ENCODE data around the gene ZNF823.
"Not testable (repeated sequence)": the region's sequence is repeated elsewhere in the genome, so short reads cannot be mapped to it uniquely, and the experiment has no call there.

Gene ZNF823

DNA sequence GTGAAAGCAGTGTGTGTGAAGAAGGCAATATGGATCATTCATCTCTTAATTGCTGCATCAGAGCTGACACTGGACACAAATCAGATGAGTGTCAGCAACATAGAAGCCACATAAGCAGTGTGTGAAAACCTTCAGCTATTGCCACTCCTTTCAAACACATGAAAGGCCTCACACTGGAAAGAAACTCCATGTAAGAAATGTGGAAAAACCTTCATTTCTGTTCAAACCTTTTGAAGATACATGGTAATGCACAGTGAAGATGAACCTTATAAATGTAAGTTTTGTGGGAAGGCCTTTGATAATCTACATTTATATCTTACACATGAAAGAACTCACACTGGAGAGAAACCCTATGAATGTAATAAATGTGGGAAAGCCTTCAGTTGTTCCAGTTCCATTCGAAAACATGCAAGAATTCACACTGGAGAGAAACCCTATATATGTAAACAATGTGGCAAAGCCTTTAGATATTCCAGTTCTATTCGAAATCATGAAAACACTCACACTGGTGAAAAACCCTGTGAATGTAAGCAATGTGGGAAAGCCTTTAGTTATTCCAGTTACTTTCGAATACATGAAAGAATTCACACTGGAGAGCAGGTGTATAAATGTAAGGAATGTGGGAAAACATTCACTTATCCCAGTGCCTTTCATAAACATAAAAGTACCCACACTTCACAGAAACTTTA lies 53.6 kb downstream of the ZNF823 start:
- no peak overlapping the region for H3K4me3 ChIP-seq (replicated peaks in 1 of 2; ENCODE audit: low read depth in 2 of 2, low read length in 2 of 2)
- no peak for DNase-seq (ENCODE audit: low read depth in 2 of 2)
- TF ChIP-seq, protein P1, sequence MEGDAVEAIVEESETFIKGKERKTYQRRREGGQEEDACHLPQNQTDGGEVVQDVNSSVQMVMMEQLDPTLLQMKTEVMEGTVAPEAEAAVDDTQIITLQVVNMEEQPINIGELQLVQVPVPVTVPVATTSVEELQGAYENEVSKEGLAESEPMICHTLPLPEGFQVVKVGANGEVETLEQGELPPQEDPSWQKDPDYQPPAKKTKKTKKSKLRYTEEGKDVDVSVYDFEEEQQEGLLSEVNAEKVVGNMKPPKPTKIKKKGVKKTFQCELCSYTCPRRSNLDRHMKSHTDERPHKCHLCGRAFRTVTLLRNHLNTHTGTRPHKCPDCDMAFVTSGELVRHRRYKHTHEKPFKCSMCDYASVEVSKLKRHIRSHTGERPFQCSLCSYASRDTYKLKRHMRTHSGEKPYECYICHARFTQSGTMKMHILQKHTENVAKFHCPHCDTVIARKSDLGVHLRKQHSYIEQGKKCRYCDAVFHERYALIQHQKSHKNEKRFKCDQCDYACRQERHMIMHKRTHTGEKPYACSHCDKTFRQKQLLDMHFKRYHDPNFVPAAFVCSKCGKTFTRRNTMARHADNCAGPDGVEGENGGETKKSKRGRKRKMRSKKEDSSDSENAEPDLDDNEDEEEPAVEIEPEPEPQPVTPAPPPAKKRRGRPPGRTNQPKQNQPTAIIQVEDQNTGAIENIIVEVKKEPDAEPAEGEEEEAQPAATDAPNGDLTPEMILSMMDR (IDR thresholded peaks at IDR 0.05; ENCODE audit: low read depth, low read length) = no peak

GRCh38 chr19:11680689-11681302 lies 58.0 kb downstream of the ZNF823 start:
- TF ChIP-seq, protein P1 (IDR thresholded peaks at IDR 0.05; ENCODE audit: low read depth, low read length) = no peak
- no peak for DNase-seq (ENCODE audit: low read depth in 2 of 2)
- H3K4me3 ChIP-seq (replicated peaks in 1 of 2; ENCODE audit: low read depth in 2 of 2, low read length in 2 of 2) = no peak overlapping the region

DNA sequence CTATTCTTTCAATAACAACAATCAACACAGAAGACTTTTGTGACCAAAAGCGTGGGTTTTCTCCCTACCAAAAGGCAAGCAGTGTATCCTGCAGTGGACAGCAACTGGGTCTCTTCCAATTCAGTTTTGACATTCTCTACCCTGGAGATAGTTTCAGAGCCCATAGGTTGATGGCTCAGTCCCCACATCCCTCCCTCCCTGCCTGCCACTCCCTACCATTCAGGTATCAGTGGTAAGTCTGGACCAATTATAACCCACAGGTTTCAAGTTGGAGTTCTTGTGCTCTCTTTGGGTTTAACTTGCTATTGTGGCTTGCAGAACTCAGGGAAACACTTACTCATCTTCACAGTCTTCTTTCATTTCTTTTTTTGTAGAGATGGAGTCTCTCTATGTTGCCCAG lies 60.2 kb downstream of the ZNF823 start:
- no peak overlapping the region for H3K4me3 ChIP-seq (replicated peaks in 1 of 2; ENCODE audit: low read depth in 2 of 2, low read length in 2 of 2)
- TF ChIP-seq, protein P1 (IDR thresholded peaks at IDR 0.05; ENCODE audit: low read depth, low read length) = no peak
- DNase-seq (ENCODE audit: low read depth in 2 of 2) = no peak

GRCh38 chr19:11676661-11677600 lies 61.8 kb downstream of the ZNF823 start:
- DNase-seq (ENCODE audit: low read depth in 2 of 2); H3K4me3 ChIP-seq (replicated peaks in 1 of 2; ENCODE audit: low read depth in 2 of 2, low read length in 2 of 2): not testable (repeated sequence)

DNA sequence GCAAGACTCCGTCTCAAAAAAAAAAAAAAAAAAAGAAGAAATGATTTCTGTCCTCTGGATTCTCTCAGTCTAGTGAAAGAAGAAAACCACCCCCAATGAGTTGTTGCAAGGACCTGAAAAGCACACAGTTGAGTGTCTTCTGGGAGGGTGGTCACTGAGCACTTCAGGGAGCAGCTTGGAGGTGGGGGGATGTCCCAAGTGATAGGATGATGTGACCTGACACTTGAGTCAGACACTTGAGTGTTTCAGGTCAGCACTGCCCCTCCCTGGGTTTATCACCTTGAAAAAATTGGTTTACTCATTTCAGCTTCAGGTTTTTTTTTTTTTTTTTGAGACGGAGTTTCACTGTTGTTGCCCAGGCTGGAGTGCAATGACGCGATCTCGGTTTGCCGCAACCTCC lies 63.2 kb downstream of the ZNF823 start:
- H3K4me3 ChIP-seq (replicated peaks in 1 of 2; ENCODE audit: low read depth in 2 of 2, low read length in 2 of 2) = no peak overlapping the region
- no peak for DNase-seq (ENCODE audit: low read depth in 2 of 2)
- TF ChIP-seq, protein P1 (IDR thresholded peaks at IDR 0.05; ENCODE audit: low read depth, low read length) = no peak

DNA sequence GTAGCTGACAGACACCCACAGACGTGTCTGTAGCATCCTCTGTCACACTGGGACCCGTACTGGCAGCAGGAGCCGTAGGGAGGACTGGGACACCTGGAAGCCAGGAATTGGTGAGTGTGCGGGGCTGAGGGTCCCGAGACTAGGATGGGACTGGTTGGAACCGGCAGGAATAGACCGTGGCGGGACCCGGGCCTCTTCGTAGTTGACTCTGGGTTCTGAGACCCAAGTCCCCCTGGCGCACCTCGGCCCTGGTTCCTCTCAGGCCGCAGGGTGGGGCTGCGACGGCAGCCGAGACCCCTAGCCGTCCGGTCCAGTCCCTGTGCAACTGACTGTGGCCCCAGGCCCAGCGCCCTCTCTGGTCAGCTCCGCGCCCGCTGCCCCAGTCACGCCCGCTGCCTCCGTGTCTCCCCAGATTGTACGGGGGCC lies 64.7 kb downstream of the ZNF823 start:
- TF ChIP-seq, protein P1 (IDR thresholded peaks at IDR 0.05; ENCODE audit: low read depth, low read length) = no peak
- H3K4me3 ChIP-seq (replicated peaks in 1 of 2; ENCODE audit: low read depth in 2 of 2, low read length in 2 of 2) = peak overlapping the region; percentile 45 to 51
- DNase-seq (ENCODE audit: low read depth in 2 of 2) = no peak

DNA sequence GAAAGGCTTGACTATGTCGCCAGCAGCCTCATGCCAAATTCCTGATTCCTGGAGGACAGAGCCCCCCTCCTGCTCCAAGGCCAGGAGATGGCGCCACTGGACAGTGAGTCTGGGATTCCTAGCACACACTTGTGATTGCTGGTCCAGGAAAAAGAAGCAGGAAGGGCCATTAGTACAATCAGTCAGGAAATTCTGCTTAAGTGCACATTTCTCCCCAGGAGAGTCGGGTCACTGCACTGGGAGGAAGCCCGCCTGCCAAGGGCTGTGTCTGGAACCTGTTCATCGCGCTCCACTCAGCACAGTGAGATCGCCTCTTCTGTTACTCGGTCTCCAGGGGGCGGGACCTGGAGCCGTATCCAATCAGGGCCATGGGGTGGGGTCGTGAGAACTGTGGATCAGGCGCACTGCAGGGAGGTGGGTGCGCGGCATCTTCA lies 65.1 kb downstream of the ZNF823 start:
- peak; percentile 71 to 78 for DNase-seq (ENCODE audit: low read depth in 2 of 2)
- peak overlapping the region; percentile 45 to 51 for H3K4me3 ChIP-seq (replicated peaks in 1 of 2; ENCODE audit: low read depth in 2 of 2, low read length in 2 of 2)
- TF ChIP-seq, protein P1 (IDR thresholded peaks at IDR 0.05; ENCODE audit: low read depth, low read length) = peak; percentile 83

All from cardiac fibroblast (primary cell).